ENCODE data around the gene GET3.

GRCh38 chr19:12791345-12792050, 54.2 kb downstream of the GET3 start, which contains the start of gene JUNB:
- TF ChIP-seq, protein P1, sequence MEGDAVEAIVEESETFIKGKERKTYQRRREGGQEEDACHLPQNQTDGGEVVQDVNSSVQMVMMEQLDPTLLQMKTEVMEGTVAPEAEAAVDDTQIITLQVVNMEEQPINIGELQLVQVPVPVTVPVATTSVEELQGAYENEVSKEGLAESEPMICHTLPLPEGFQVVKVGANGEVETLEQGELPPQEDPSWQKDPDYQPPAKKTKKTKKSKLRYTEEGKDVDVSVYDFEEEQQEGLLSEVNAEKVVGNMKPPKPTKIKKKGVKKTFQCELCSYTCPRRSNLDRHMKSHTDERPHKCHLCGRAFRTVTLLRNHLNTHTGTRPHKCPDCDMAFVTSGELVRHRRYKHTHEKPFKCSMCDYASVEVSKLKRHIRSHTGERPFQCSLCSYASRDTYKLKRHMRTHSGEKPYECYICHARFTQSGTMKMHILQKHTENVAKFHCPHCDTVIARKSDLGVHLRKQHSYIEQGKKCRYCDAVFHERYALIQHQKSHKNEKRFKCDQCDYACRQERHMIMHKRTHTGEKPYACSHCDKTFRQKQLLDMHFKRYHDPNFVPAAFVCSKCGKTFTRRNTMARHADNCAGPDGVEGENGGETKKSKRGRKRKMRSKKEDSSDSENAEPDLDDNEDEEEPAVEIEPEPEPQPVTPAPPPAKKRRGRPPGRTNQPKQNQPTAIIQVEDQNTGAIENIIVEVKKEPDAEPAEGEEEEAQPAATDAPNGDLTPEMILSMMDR (IDR thresholded peaks at IDR 0.05), result no peak
- TF ChIP-seq POLR2AphosphoS5 (IDR thresholded peaks at IDR 0.05; ENCODE audit: low read depth, low read length) (peak; percentile 99), TCF7L2 (IDR thresholded peaks at IDR 0.05; ENCODE audit: low read depth, low read length) (no peak), REST (IDR thresholded peaks at IDR 0.05; ENCODE audit: insufficient read depth in 1 of 2, low read depth in 2 of 2, low read length in 1 of 2) (peak in 1 of 2 experiments; percentile 79; a peak in 2 of 4 replicates), SIN3A (IDR thresholded peaks at IDR 0.05; ENCODE audit: borderline replicate concordance, insufficient read depth, low read depth, low read length) (peak; percentile 98; the same call in 1 of the 2 replicates)

Measured in Panc1 (cell line).